IPS-15b (cell line): ENCODE measurements around the gene ROMO1.
"Not testable (repeated sequence)": the region's sequence is repeated elsewhere in the genome, so short reads cannot be mapped to it uniquely, and the experiment has no call there.

Experiments
- H3K27me3 ChIP-seq: one replicate; pipeline ENCODE4 v1.6.1; 2013; ENCODE audit warnings: low read length; ENCODE audit not compliant: control insufficient read depth, insufficient read depth
- H3K36me3 ChIP-seq: one replicate; pipeline ENCODE4 v1.6.1; 2013; ENCODE audit warnings: low read length; ENCODE audit not compliant: control insufficient read depth, insufficient read depth
- H3K4me1 ChIP-seq: one replicate; pipeline ENCODE4 v1.6.1; 2013; ENCODE audit warnings: mild to moderate bottlenecking, low read length; ENCODE audit not compliant: control insufficient read depth, insufficient read depth
- H3K4me3 ChIP-seq: one replicate; pipeline ENCODE4 v1.5.1; 2013; ENCODE audit warnings: low read depth, low read length
- H3K9ac ChIP-seq: one replicate; pipeline ENCODE4 v1.6.1; 2013; ENCODE audit warnings: low read depth, mild to moderate bottlenecking, low read length
- H3K9me3 ChIP-seq: one replicate; pipeline ENCODE4 v1.6.1; 2013; ENCODE audit warnings: mild to moderate bottlenecking, low read length; ENCODE audit not compliant: control insufficient read depth, insufficient read depth

ROMO1 gene

DNA sequence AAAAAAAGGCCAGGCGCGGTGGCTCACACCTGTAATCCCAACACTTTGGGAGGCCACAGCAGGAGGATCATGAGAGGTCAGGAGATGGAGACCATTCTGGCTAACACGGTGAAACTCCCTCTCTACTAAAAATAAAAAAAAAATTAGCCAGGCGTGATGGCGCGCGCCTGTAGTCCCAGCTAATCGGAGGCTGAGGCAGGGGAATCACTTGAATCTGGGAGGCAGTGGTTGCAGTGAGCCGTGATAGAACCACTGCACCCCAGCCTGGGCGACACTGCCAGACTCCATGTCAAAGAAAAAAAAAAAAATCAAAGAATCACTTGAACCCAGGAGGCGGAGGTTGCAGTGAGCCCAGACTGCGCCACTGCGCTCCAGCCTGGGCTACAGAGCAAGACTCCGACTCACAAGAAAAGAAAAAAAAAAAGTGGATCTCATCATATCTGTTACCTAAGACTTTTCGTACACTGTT, 38.7 kb downstream of the ROMO1 start:
- Histone ChIP-seq H3K4me1 (peaks cover 9% of the 10 kb centered on the region), H3K36me3 (peaks cover 49% of the 10 kb centered on the region), H3K9ac (no peak overlapping the region), H3K27me3 (no peaks in the 10 kb centered on the region), H3K4me3 (no peak overlapping the region), H3K9me3 (no peaks in the 10 kb centered on the region)

DNA sequence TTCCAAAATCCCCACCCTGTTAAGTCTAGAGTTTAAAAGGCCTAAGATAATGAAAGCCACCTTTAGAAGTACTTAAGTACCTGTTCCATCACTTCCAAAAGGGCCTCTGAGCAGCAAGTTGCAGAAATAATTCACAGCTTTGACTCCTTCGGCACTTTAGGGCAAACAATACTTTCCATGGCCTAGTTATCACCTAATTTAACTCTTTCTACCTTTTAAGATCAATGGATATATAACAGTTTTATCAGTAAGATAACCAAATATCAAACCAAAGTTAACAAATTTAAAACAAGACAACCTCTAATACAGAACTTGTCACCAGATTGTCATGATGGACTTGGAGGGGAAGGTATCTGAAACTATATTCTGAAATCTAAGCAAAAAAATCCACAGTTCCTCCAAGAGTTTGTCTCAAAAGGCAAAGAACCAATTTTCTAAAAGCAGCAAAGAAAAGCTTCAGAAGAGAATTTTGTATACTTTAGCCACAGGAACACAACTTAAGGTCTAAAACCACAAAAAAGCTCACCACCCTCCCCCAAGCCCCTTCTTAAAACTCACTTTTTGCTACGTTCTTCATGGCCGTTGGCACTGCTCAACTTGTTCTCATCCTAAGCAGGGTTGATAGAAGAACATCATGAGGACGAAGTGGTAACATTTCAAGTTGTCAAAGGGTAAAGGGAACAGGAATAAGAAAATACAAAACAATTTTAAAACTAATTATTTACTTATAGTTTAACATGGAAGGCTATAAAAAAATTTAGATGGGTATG, 39.4 kb downstream of the ROMO1 start:
- Histone ChIP-seq H3K9me3 (no peaks in the 10 kb centered on the region), H3K4me3 (no peak overlapping the region), H3K9ac (no peak overlapping the region), H3K27me3 (no peaks in the 10 kb centered on the region), H3K36me3 (peaks cover 43% of the 10 kb centered on the region), H3K4me1 (peaks cover 12% of the 10 kb centered on the region)

DNA sequence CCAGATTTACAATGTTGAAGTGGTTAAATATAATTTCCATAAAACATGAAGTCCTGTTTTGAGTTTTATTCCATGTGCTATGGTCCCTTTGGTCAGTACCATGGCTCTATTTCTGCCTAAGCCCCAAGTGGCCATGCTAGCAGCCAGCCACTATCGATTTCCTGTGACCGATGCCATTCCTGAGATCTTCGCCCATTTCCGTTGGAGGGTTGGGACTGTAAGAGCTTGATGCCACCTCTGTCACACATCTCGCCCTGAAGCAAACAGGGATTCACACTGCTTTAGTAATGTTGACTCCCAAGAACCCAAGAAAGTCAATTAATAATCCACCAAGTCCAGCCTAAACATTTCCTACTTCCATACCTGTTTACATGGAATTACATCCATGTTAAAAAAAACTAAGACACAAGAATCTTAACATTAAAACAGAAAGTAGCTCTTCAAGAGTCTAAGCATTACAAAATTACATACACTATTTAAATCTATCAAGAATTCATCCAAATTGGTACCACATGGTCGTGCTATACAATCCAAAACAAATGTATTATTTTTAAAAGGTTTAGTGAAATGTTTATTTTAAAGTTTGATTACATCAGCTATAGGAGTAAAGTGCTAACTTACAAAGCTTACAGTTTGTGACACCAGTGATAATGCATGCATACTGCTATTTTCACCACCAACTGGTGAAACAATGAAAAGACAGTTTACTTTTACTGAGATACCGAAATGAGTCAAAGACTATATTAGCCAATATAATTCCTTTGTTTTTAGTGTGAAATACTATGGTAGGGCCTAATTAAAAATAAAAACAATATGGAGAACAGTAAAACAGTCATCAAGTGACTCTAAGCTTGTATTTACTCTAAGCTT, 40.3 kb downstream of the ROMO1 start:
- no peaks in the 10 kb centered on the region for H3K9me3 ChIP-seq
- no peak overlapping the region for H3K9ac ChIP-seq
- peaks cover 39% of the 10 kb centered on the region for H3K36me3 ChIP-seq
- no peaks in the 10 kb centered on the region for H3K27me3 ChIP-seq
- H3K4me1 ChIP-seq = peaks cover 12% of the 10 kb centered on the region
- peak overlapping the region; percentile 95 for H3K4me3 ChIP-seq

DNA sequence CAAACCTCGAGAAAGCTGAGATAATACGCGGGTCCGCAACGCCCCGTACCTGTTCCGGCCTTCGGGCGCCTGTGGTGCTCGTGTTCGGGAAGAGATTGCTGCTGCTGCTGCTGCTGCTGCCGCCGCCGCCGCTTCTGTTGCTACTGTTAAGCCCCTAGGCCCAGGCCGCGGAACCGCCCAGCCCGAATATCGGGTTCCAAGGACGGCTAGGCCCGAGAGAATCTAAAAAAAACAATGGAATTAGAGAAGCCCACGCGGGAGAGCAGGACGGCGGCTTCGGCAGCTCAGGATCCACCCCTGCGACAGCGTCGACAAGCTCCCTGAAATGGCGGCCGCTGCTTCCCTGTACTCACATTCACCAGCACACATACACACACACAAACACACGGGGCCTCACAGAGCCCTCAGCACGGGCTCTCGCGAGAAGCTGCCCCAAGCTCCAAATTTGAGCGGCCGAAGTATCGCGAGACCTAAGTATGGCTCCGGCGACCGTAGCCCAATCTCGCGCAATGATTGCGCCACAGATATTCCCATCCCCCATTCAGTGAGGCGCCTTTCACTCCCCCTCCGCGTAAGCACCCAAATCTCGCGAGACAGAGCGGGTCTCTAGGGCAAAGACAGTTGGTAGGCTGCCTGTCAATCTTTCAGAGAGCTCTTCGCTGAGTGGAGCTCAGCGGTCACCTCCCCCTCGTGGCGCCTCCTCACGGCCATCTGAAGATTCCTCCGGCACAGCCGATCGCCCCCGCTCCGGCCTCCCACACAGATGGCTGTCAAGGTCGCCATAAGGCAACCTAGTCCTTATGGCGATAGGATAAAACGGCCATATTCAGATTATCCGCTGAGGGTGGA, 42.9 kb downstream of the ROMO1 start, which contains the start of gene RBM39:
TSS of gene RBM39 (minus strand) at position 369 of the 849 bp plus-strand sequence. CDS start 1,386 bp downstream, outside the sequence.
- Histone ChIP-seq H3K9me3 (no peaks in the 10 kb centered on the region), H3K4me1 (peaks cover 12% of the 10 kb centered on the region), H3K27me3 (no peaks in the 10 kb centered on the region), H3K9ac (peak within 1 kb of the TSS; percentile 100), H3K4me3 (peak within 1 kb of the TSS; percentile 95), H3K36me3 (peaks cover 24% of the 10 kb centered on the region)

DNA sequence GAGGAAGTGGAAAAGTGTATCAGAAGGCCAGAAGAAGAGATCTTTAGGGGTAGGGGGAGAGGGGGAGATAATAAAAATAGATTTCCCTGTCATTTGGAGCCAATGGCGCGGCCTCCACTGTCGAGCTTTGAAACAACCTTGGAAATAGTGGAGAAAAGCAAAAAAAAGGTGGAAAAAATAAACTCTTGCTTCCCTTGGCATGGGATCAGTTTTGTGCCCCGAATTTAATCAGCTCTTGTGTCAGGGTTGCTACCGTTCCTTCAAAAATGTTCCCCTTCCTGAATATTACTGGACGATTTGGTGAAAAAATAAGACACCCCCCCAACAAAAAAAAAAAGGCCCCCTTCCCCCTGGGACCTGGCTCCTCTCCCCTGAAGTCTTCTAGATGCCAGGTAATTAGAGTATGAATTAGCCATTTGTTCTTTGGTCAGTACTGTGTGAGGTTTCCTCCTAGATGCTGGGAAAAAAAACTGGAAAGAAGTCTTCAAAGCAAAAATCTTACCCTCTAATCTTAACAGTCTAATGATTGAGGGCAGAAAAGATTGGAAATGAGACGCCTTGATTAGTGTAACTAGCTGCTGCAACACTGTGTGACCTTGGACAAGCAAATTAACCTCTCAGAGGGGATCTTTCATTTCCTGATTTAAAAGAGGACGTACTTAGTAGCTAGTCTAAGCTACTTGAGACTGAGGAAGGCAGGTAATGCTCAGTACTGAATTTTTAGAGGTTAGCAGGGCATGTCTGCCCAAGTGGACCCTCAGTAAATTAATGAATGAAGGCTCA, 43.7 kb downstream of the ROMO1 start:
- H3K9me3 ChIP-seq = no peaks in the 10 kb centered on the region
- H3K36me3 ChIP-seq = peaks cover 22% of the 10 kb centered on the region
- H3K4me1 ChIP-seq = peaks cover 12% of the 10 kb centered on the region
- H3K9ac ChIP-seq = peak overlapping the region; percentile 95
- H3K27me3 ChIP-seq = no peaks in the 10 kb centered on the region
- H3K4me3 ChIP-seq = peak overlapping the region; percentile 82

DNA sequence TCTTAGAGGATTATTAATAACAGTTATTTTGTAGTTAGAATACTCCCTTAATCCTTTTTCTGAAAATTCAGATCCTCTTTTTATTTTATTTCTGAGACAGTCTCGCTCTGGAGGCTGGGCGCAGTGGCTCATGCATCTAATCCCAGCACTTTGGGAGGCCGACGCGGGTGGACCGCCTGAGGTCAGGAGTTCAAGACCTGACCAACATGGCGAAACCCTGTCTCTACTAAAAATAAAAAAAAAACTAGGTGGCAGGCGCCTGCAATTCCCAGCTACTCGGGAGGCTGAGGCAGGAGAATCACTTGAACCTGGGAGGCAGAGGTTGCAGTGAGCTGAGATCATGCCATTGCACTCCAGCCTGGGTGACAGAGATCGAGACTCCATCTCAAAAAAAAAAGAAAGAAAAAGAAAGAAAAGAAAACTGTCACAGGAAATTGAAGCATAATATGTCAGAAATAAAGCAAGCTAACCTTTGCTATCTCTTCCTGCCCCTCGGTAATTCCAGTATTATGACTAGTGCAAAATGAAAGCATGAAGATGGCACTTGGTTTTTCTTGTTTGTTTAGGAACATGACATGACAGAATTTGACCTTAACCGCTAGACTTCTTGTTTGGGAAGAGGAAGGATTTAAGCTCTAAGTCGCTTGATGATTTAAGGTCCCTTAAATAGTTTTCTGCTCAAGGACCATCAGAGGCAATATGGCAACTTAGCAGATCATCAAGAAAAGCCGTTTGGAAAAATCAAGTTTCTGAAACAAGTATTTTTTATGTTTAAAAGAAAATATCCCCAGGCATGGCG, 44.7 kb downstream of the ROMO1 start:
- H3K4me3 ChIP-seq = peak overlapping the region; percentile 82
- no peaks in the 10 kb centered on the region for H3K27me3 ChIP-seq
- peaks cover 12% of the 10 kb centered on the region for H3K4me1 ChIP-seq
- H3K9ac ChIP-seq = peak overlapping the region; percentile 95
- H3K9me3 ChIP-seq = no peaks in the 10 kb centered on the region
- H3K36me3 ChIP-seq = peaks cover 13% of the 10 kb centered on the region

DNA sequence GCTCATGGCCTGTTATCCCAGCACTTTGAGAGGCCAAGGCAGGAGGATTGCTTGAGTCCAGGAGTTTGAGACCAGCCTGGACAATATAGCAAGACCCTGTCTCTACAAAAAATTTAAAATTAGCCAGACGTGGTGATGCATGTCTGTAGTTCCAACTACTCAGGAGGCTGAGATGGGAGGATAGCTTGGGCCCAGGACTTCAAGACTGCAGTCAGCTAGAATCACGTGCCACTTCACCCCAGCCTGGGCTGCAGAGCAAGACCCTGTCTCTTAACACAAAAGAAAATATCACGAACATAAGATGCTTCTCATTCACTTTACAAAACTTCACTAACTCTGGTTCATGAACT, 45.3 kb downstream of the ROMO1 start:
- not testable (repeated sequence) for H3K4me1 ChIP-seq, H3K27me3 ChIP-seq, H3K4me3 ChIP-seq, H3K9ac ChIP-seq, H3K9me3 ChIP-seq
- peaks cover 12% of the 10 kb centered on the region for H3K36me3 ChIP-seq
